ENCODE results near the gene WHRN. TPM values are rescaled to one million over a fixed set of nuclear protein-coding genes. Genes with fewer than 3 reads are reported as not detected.

Gene WHRN
- total RNA-seq, 1 donor = 5.4 TPM

GRCh38 chr9:114451707-114452031 is 53.6 kb downstream of the WHRN start:
- DNase-seq (ENCODE audit: low read depth in 2 of 3, low spot score in 2 of 3) = no peak

GRCh38 chr9:114450833-114451706 is 54.2 kb downstream of the WHRN start:
- DNase-seq (ENCODE audit: low read depth in 2 of 3, low spot score in 2 of 3) = no peak

- DNase-seq (ENCODE audit: low read depth in 2 of 3, low spot score in 2 of 3) = no peak
Observed at GRCh38 chr9:114450181-114450580, 55.1 kb downstream of the WHRN start.

DNA sequence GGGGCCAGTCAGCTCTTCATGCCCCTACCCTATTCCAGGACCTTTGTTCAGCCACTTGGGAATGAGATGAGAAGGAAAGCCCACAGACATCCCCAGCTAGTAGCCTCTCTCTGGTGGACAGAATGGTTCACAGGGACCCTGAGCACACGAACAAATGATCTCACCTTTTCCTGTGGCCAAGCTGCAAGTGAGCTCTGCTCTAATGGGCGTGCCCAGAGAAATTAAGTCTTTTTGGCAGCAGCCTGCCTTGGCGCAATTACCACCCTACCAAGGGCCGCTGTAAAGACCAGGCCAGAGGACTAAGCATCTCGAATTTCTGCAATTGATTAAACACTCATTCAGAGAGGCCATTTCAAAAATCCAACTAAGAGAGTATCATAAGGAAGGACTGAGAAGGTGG is 56.0 kb downstream of the WHRN start:
- DNase-seq (ENCODE audit: low read depth in 2 of 3, low spot score in 2 of 3) = no peak

- DNase-seq (ENCODE audit: low read depth in 2 of 3, low spot score in 2 of 3) = peak in 1 of 3 donors; percentile 16
Observed at GRCh38 chr9:114448706-114449105, 56.6 kb downstream of the WHRN start.

GRCh38 chr9:114446672-114447450 is 58.4 kb downstream of the WHRN start:
- DNase-seq (ENCODE audit: low read depth in 2 of 3, low spot score in 2 of 3) = no peak

DNA sequence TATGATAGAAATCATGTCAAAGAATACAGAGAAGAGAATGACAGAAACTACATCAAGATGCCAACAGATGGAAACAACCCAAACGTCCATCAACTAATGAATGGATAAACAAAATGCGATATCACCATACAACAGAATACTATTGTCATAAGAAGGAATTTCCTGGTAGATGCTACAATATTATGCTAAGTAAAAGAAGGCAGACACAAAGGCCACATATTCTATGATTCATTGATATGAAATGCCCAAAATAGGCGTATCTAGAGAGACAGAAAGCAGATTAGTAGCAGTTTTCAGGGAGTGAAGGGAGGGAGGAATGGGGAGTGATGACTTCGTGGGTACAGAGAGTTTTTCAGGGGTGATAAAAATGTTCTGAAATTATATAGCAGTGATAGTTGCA is 59.2 kb downstream of the WHRN start:
- DNase-seq (ENCODE audit: low read depth in 2 of 3, low spot score in 2 of 3) = no peak

DNA sequence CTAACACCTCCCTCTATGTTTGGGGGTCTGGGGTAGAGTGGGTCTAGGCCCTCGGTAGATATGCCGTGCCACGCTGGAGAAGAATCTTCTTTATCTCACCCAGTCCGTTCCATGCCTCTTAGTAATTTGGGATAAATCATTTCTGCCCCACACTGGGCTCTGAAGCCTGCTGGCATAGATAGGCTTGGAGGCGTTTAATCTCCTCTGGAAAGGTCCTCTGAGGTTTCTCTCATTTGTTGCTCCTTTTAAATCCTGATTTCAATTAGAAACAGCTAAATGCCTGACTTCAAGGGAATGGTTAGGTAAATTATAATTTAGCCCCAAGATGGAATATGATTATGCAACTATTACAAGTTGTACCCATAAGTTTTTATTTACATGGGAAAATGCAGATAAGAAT is 59.7 kb downstream of the WHRN start:
- DNase-seq (ENCODE audit: low read depth in 2 of 3, low spot score in 2 of 3) = no peak

DNA sequence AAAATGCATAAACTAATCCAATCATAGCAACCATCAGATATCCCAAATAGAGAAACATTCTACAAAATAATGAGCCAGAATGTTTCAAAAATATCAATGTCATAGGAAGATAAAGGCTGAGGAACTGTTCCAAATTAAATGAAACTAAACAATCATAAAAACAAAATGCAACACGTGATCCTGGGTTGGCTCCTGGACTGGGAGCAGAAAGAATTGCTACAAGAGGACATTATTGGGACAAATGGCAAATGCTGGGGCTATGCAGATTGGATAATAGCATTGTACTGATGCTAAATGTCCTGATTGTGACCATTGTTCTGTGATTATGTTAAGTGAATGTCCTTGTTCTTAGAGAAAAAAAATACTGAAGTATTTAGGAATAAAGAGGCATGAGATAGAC is 63.3 kb downstream of the WHRN start:
- DNase-seq (ENCODE audit: low read depth in 2 of 3, low spot score in 2 of 3) = no peak

DNA sequence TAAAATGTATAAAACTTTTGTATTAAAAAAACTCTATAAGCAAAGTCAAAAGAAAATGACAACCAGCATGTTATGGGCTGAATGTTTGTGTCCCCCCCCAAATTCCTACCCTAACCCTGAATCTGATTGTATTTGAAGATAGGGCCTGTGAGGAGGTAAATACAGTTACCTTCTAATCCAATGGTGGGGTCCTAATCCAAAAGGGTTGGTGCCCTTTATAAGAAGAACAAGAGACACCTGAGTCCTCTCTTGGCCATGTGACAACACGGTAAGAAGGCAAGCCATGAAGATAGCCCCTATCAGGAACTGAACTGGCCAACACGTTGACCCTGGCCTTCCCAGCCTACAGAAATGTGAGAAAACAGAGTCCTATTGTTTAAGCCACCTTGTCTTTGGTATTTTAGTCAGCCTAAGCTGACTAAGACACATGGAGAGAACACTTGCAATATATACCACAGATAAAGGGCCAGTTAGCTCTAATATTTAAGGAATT is 67.8 kb downstream of the WHRN start:
- DNase-seq (ENCODE audit: low read depth in 2 of 3, low spot score in 2 of 3) = no peak

- peak in 2 of 3 donors; percentile 43 to 72 for DNase-seq (ENCODE audit: low read depth in 2 of 3, low spot score in 2 of 3)
Observed at GRCh38 chr9:114434878-114435311, 70.4 kb downstream of the WHRN start.

DNA sequence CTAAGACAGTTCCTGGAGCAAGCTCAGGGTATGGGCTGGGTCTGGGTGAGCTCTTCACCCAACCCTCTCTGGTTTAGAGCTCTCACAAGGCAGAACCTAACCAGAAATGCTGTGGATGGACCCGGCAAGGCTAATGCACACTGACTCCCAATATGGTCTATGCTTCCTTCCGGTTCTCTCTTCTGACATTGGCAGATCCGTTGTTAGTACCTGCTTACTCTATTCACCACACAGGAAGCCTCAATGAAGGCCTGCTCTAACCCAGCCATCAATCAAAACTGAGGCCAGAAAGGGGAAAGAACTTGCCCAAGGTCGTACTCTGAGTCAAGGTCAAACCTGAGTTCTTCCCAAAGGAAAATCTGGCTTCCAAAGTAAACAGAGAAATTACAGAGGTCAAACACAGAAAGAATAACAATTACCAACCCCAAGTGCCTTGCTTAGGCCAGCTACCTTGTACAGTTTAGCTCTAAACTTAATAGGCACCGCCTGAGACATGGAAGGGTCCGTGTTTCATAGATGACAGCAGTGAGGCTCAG is 71.5 kb downstream of the WHRN start:
- no peak for DNase-seq (ENCODE audit: low read depth in 2 of 3, low spot score in 2 of 3)

- no peak for DNase-seq (ENCODE audit: low read depth in 2 of 3, low spot score in 2 of 3)
Observed at GRCh38 chr9:114433086-114433485, 72.2 kb downstream of the WHRN start.

DNA sequence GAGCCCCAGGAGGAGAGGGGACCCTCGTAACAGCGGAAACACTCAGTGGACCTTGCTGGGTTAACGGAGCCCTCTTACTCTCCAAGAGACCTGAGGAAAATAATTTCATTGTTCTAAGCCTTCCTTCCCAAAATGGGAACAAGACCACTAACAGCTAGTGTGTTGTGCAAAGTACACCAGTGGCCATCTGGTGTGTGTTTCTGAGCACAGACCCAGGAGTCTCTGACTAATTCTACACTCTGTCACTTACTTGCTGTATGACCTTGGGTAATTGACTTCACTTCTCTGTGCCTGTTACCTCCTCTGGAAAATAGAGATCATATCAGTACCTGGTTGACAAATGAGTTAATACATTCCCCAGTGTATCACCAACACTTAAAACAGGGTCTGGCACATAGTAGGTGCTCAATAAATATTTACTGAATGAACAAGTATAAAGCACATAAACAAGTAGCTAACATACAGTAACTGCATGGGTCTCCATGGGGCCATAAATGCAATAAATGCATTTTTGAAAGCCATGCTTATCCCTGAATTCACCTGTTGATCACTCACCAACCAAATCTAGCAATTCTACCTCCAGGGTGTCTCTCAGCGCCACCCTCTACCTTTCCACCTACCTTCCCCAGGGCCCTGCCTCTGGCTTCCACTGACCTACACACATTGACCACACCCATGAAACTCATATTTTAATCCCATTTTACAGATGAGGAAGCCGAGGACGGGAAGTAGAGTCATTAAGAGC is 72.8 kb downstream of the WHRN start:
- no peak for DNase-seq (ENCODE audit: low read depth in 2 of 3, low spot score in 2 of 3)

GRCh38 chr9:114431770-114432169 is 73.5 kb downstream of the WHRN start:
- no peak for DNase-seq (ENCODE audit: low read depth in 2 of 3, low spot score in 2 of 3)

GRCh38 chr9:114431003-114431402 is 74.3 kb downstream of the WHRN start:
- DNase-seq (ENCODE audit: low read depth in 2 of 3, low spot score in 2 of 3) = no peak

DNA sequence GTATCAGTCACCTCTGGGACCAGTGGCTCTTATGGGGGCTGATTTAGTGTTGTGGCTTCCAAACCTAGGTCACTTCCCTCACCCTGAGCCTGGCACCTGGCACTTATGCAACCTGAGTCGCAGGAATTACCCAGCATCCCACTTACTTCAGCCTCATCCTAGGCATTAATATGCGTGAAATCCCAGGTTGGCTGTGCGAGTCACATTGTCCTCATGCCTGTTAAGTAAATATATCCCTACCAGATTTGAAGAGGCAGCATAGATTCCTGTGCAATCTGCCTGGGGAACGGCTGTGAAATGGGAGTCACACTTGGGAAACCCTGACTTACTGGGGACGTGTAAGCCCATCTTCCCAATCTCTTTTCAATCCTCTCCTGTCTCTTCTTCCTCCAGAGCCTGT is 74.8 kb downstream of the WHRN start:
- DNase-seq (ENCODE audit: low read depth in 2 of 3, low spot score in 2 of 3) = no peak

DNA sequence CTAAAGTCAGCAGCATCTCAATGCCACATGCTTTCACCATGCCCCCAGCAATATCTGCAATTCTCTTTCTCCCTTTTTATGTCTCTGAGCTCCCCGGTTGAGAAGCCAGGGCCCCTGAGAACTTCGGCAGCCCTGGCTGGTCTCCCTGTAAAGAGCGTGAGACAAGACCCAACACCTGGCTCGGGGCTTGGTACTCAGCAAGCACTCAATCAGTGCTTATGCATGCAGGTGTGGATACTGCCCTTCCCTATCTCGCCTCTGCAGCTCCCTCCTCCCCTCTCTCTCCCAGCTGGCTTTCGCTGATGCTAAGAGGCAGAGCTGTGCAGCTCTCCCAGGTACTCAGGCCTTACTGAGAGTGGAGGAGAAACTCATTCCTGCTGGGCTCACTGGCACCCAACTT is 75.8 kb downstream of the WHRN start:
- no peak for DNase-seq (ENCODE audit: low read depth in 2 of 3, low spot score in 2 of 3)

GRCh38 chr9:114428466-114428865 is 76.8 kb downstream of the WHRN start:
- DNase-seq (ENCODE audit: low read depth in 2 of 3, low spot score in 2 of 3) = no peak

DNA sequence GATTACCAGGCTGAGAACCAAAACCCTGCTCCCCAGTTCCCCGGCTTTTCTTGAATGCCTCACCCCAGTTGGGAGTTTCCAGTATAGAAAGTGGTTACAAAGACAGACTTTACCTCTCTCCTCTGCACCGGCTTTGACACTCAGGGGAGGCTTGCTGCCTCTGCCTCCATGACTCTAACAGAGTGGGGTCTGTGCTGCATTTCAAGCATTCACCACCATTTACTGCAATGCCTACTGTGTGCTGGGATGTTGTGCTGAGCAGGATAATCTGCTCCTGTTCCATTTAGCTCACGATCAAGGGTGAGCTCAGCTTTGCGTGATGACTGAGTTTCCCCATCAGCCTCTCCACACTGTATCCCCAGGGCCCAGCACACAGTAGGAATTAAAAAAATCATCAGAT is 77.6 kb downstream of the WHRN start:
- no peak for DNase-seq (ENCODE audit: low read depth in 2 of 3, low spot score in 2 of 3)

All from hematopoietic multipotent progenitor cell (in vitro differentiated cells).